ENCODE measurements around the gene PLGLB1.
"Not testable (repeated sequence)": the region's sequence is repeated elsewhere in the genome, so short reads cannot be mapped to it uniquely, and the experiment has no call there.

GRCh38 chr2:87026816-87027215 lies 5.2 kb upstream of the PLGLB1 start:
- TF ChIP-seq POLR2AphosphoS5 (IDR thresholded peaks at IDR 0.05); POLR2A (IDR thresholded peaks at IDR 0.05; ENCODE audit: low read depth); EP300 (IDR thresholded peaks at IDR 0.05): not testable (repeated sequence)
- TF ChIP-seq, protein P1, sequence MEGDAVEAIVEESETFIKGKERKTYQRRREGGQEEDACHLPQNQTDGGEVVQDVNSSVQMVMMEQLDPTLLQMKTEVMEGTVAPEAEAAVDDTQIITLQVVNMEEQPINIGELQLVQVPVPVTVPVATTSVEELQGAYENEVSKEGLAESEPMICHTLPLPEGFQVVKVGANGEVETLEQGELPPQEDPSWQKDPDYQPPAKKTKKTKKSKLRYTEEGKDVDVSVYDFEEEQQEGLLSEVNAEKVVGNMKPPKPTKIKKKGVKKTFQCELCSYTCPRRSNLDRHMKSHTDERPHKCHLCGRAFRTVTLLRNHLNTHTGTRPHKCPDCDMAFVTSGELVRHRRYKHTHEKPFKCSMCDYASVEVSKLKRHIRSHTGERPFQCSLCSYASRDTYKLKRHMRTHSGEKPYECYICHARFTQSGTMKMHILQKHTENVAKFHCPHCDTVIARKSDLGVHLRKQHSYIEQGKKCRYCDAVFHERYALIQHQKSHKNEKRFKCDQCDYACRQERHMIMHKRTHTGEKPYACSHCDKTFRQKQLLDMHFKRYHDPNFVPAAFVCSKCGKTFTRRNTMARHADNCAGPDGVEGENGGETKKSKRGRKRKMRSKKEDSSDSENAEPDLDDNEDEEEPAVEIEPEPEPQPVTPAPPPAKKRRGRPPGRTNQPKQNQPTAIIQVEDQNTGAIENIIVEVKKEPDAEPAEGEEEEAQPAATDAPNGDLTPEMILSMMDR (IDR thresholded peaks at IDR 0.05), result not testable (repeated sequence)

Data from esophagus muscularis mucosa (tissue), 4 donors.